ENCODE results near the gene VSIR.

DNA sequence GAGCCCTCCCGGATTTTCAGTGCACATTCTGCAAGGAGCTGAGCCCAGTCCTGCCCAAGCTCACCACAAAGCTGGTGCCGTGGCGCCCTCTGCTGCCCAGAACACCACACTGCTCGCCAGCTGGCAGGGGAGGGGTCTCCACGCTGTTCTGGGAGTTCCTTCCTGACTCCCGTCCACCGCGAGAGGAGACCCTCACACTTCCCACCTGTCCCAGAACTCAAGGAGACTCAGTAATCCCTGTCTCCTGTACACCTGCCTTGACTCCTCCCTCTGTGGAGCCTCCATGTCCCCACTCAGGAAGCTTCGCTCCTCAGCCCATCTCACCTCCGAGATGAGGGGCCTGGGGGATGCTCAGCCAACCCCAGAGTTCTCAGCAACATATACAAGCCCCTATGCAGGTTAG lies 65.0 kb downstream of the VSIR start:
- TF ChIP-seq, protein P1, sequence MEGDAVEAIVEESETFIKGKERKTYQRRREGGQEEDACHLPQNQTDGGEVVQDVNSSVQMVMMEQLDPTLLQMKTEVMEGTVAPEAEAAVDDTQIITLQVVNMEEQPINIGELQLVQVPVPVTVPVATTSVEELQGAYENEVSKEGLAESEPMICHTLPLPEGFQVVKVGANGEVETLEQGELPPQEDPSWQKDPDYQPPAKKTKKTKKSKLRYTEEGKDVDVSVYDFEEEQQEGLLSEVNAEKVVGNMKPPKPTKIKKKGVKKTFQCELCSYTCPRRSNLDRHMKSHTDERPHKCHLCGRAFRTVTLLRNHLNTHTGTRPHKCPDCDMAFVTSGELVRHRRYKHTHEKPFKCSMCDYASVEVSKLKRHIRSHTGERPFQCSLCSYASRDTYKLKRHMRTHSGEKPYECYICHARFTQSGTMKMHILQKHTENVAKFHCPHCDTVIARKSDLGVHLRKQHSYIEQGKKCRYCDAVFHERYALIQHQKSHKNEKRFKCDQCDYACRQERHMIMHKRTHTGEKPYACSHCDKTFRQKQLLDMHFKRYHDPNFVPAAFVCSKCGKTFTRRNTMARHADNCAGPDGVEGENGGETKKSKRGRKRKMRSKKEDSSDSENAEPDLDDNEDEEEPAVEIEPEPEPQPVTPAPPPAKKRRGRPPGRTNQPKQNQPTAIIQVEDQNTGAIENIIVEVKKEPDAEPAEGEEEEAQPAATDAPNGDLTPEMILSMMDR (IDR thresholded peaks at IDR 0.05; ENCODE audit: low read depth, low read length) = peak; percentile 89
- no peak for TF ChIP-seq EZH2phosphoT487 (IDR thresholded peaks at IDR 0.05; ENCODE audit: low read depth)
